Trophoblast cell (in vitro differentiated cells and primary cell): ENCODE data around the gene PODXL.

Experiments used
- DNase-seq, 2 donors: peaks; one replicate each; pipeline ENCODE4 v3.0.0-alpha.2; 2016
- H2AFZ ChIP-seq: 2 replicates; pipeline ENCODE4 v1.6.1; 2013; ENCODE audit warnings: low read length, moderate library complexity, mild to moderate bottlenecking; ENCODE audit not compliant: insufficient read depth, poor library complexity
- H2AK5ac ChIP-seq: 2 replicates; pipeline ENCODE4 v1.6.1; 2013; ENCODE audit warnings: mild to moderate bottlenecking, low read length
- H2BK120ac ChIP-seq: 2 replicates; pipeline ENCODE4 v1.6.1; 2013; ENCODE audit warnings: low read length, mild to moderate bottlenecking, moderate library complexity; ENCODE audit not compliant: insufficient read depth, poor library complexity
- H2BK12ac ChIP-seq: 2 replicates; pipeline ENCODE4 v1.6.1; 2013; ENCODE audit warnings: mild to moderate bottlenecking, low read length, moderate library complexity
- H2BK5ac ChIP-seq: 2 replicates; pipeline ENCODE4 v1.6.1; 2013; ENCODE audit warnings: low read length, low read depth, moderate library complexity, mild to moderate bottlenecking; ENCODE audit not compliant: poor library complexity
- H3K14ac ChIP-seq: 2 replicates; pipeline ENCODE4 v1.6.1; 2013; ENCODE audit warnings: mild to moderate bottlenecking, low read length
- H3K18ac ChIP-seq: 2 replicates; pipeline ENCODE4 v1.6.1; 2013; ENCODE audit warnings: mild to moderate bottlenecking, low read length
- H3K23ac ChIP-seq: 2 replicates; pipeline ENCODE4 v1.6.1; 2013; ENCODE audit warnings: low read length
- H3K27ac ChIP-seq: 2 replicates; pipeline ENCODE4 v1.5.1; 2013; ENCODE audit warnings: low read depth, mild to moderate bottlenecking, inconsistent platforms, low read length, moderate library complexity
- H3K27me3 ChIP-seq: 2 replicates; pipeline ENCODE4 v1.6.1; 2013; ENCODE audit warnings: inconsistent platforms, mild to moderate bottlenecking, low read length, moderate library complexity; ENCODE audit not compliant: insufficient read depth
- H3K36me3 ChIP-seq, 2 experiments: 1 replicate in 1 of 2; 2 replicates in 1 of 2; pipeline ENCODE4 v1.6.1; 2013; ENCODE audit warnings: low read length in 2 of 2, mild to moderate bottlenecking in 2 of 2, moderate library complexity in 1 of 2; ENCODE audit not compliant: insufficient read depth in 2 of 2, control insufficient read depth in 1 of 2
- H3K4ac ChIP-seq: 2 replicates; pipeline ENCODE4 v1.6.1; 2013; ENCODE audit warnings: low read depth, mild to moderate bottlenecking, low read length, moderate library complexity
- H3K4me1 ChIP-seq, 2 experiments: 1 replicate in 1 of 2; 2 replicates in 1 of 2; pipeline ENCODE4 v1.6.1; 2013; ENCODE audit warnings: low read length in 2 of 2, mild to moderate bottlenecking in 2 of 2, moderate library complexity in 1 of 2; ENCODE audit not compliant: insufficient read depth in 2 of 2, control insufficient read depth in 1 of 2
- H3K4me2 ChIP-seq: 2 replicates; pipeline ENCODE4 v1.6.1; 2013; ENCODE audit warnings: inconsistent platforms, mild to moderate bottlenecking, low read length, moderate library complexity
- H3K4me3 ChIP-seq: 2 replicates; pipeline ENCODE4 v1.5.1; 2013; ENCODE audit warnings: mild to moderate bottlenecking, low read depth, low read length, inconsistent platforms
- H3K79me1 ChIP-seq: one replicate; pipeline ENCODE4 v1.6.1; 2013; ENCODE audit warnings: low read length
- H3K79me2 ChIP-seq: 2 replicates; pipeline ENCODE4 v1.6.1; 2013; ENCODE audit warnings: low read length, mild to moderate bottlenecking; ENCODE audit not compliant: control insufficient read depth, insufficient read depth, poor library complexity
- H3K9ac ChIP-seq: 2 replicates; pipeline ENCODE4 v1.6.1; 2013; ENCODE audit warnings: mild to moderate bottlenecking, low read length
- H3K9me3 ChIP-seq: 2 replicates; pipeline ENCODE4 v1.6.1; 2013; ENCODE audit warnings: low read depth, mild to moderate bottlenecking, control low read depth, inconsistent platforms, low read length; ENCODE audit not compliant: insufficient read depth
- H4K12ac ChIP-seq: 2 replicates; pipeline ENCODE4 v1.6.1; 2013; ENCODE audit warnings: low read depth, mild to moderate bottlenecking, low read length, moderate library complexity
- H4K8ac ChIP-seq: 2 replicates; pipeline ENCODE4 v1.6.1; 2013; ENCODE audit warnings: low read depth, mild to moderate bottlenecking, low read length, moderate library complexity
- H4K91ac ChIP-seq: one replicate; pipeline ENCODE4 v1.6.1; 2013; ENCODE audit warnings: low read depth, mild to moderate bottlenecking, low read length, moderate library complexity
- WGBS: extraction: QIAGEN DNeasy Blood & Tissue Kit; methylation state at CpG from one replicate; pipeline ENCODE4 v1.1.7; 2013; ENCODE audit warnings: missing lambda C conversion rate; ENCODE audit not compliant: insufficient read length, insufficient coverage; ENCODE audit errors: extremely low coverage; 5-methylcytosine and 5-hydroxymethylcytosine counted together

PODXL gene

GRCh38 chr7:131529179-131529578 is 27.2 kb downstream of the PODXL start:
- Histone ChIP-seq H3K79me2 (no peaks in the 10 kb centered on the region), H3K4me1 (no peaks in the 10 kb centered on the region), H2BK120ac (no peak overlapping the region), H3K18ac (no peak overlapping the region), H3K4me3 (no peak overlapping the region), H4K91ac (no peak overlapping the region), H3K9me3 (no peaks in the 10 kb centered on the region), H3K14ac (no peak overlapping the region), H3K9ac (no peak overlapping the region), H3K4ac (no peak overlapping the region), H4K8ac (no peak overlapping the region), H2AK5ac (no peak overlapping the region), H3K27me3 (no peaks in the 10 kb centered on the region), H2BK12ac (no peak overlapping the region), H4K12ac (no peak overlapping the region), H3K79me1 (no peaks in the 10 kb centered on the region), H2AFZ (no peak overlapping the region), H3K4me2 (no peak overlapping the region), H3K23ac (no peak overlapping the region), H2BK5ac (no peak overlapping the region), H3K36me3 (peaks cover 0 to 4% of the 10 kb centered on the region in 2 experiments), H3K27ac (no peak overlapping the region)
- WGBS = no CpG with 5 or more reads among the region's 3 CpGs
- no peak for DNase-seq

DNA sequence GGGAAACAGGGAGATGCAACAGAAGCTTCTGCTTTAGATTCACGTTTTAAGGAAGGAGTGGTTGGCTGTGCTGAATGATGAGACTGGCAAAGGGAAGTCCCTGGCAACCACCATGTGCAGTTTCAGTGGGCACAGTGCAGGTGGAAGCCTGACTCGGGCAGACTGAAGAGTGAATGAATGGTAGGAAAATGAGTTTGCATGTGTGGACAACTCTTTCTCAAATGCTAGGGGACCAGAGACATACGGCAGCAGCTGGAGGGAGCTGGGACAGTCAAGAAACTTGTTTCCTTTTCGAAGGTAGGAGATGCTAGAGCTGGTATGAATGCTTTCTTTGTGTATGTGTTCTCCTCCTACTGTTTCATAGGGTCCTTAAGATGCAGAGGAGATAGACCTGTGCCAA is 29.0 kb downstream of the PODXL start:
- Histone ChIP-seq H4K12ac (no peak overlapping the region), H3K27ac (no peak overlapping the region), H3K18ac (no peak overlapping the region), H3K79me1 (no peaks in the 10 kb centered on the region), H3K14ac (no peak overlapping the region), H3K4me3 (no peak overlapping the region), H3K4ac (no peak overlapping the region), H3K4me1 (peaks cover under 1% of the 10 kb centered on the region in 2 experiments), H2BK12ac (no peak overlapping the region), H3K23ac (no peak overlapping the region), H3K27me3 (no peaks in the 10 kb centered on the region), H2BK120ac (no peak overlapping the region), H4K8ac (no peak overlapping the region), H3K9ac (no peak overlapping the region), H4K91ac (no peak overlapping the region), H3K79me2 (no peaks in the 10 kb centered on the region), H2AK5ac (no peak overlapping the region), H2BK5ac (no peak overlapping the region), H2AFZ (no peak overlapping the region), H3K9me3 (no peaks in the 10 kb centered on the region), H3K4me2 (no peak overlapping the region), H3K36me3 (peaks cover 0 to 2% of the 10 kb centered on the region in 2 experiments)
- no peak for DNase-seq
- no CpG with 5 or more reads among the region's 4 CpGs for WGBS

- no peak overlapping the region for H4K91ac ChIP-seq
- no peak overlapping the region for H3K18ac ChIP-seq
- H3K4ac ChIP-seq = no peak overlapping the region
- no peak overlapping the region for H4K12ac ChIP-seq
- no peak overlapping the region for H3K9ac ChIP-seq
- H3K4me3 ChIP-seq = no peak overlapping the region
- H2BK12ac ChIP-seq = no peak overlapping the region
- H4K8ac ChIP-seq = no peak overlapping the region
- H3K79me1 ChIP-seq = no peaks in the 10 kb centered on the region
- no peaks in the 10 kb centered on the region for H3K27me3 ChIP-seq
- no peaks in the 10 kb centered on the region for H3K79me2 ChIP-seq
- H3K36me3 ChIP-seq = peaks cover 0 to 2% of the 10 kb centered on the region in 2 experiments
- no peak overlapping the region for H2BK120ac ChIP-seq
- H3K14ac ChIP-seq = no peak overlapping the region
- WGBS = no CpG with 5 or more reads among the region's 2 CpGs
- no peak overlapping the region for H2AK5ac ChIP-seq
- H3K4me2 ChIP-seq = no peak overlapping the region
- H2BK5ac ChIP-seq = no peak overlapping the region
- H3K4me1 ChIP-seq = peaks cover 3 to 4% of the 10 kb centered on the region in 2 experiments
- H2AFZ ChIP-seq = no peak overlapping the region
- H3K27ac ChIP-seq = no peak overlapping the region
- H3K23ac ChIP-seq = no peak overlapping the region
- DNase-seq = no peak
- no peaks in the 10 kb centered on the region for H3K9me3 ChIP-seq
Measured at GRCh38 chr7:131525820-131526219, 30.6 kb downstream of the PODXL start.

DNA sequence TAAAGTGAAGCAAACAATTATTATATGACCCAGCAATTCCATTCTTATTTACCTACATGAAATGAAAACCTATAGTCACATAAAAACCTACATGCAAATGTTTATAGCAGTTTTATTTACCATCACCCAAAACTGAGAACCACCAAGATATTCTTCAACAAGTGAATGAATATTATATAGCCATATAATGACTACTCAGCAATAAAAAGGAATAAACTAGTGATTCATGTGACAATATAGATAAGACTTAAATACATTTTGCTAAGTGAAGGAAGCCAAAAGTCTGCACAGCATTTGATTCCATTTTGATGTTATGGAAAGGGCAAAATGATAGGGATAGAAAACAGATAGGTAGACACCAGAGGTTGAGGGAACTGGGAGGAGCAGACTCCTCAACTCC is 31.7 kb downstream of the PODXL start:
- H3K4ac ChIP-seq = no peak overlapping the region

More for the DNA sequence above, 31.7 kb downstream of the PODXL start:
- Histone ChIP-seq H3K4me3 (no peak overlapping the region), H3K27ac (no peak overlapping the region), H3K4me2 (no peak overlapping the region), H3K36me3 (peaks cover 0 to 2% of the 10 kb centered on the region in 2 experiments), H2BK12ac (no peak overlapping the region), H3K18ac (no peak overlapping the region), H3K4me1 (peaks cover 3 to 4% of the 10 kb centered on the region in 2 experiments), H2AK5ac (no peak overlapping the region), H3K9me3 (no peaks in the 10 kb centered on the region), H4K12ac (no peak overlapping the region), H3K14ac (no peak overlapping the region), H3K79me2 (peaks cover 1% of the 10 kb centered on the region), H2AFZ (no peak overlapping the region), H4K91ac (no peak overlapping the region), H2BK5ac (no peak overlapping the region), H2BK120ac (no peak overlapping the region), H3K9ac (no peak overlapping the region), H3K23ac (no peak overlapping the region), H4K8ac (no peak overlapping the region), H3K27me3 (no peaks in the 10 kb centered on the region), H3K79me1 (no peaks in the 10 kb centered on the region)
- DNase-seq = no peak
